ENCODE measurements around the gene NEK1.
"Not testable (repeated sequence)": the region's sequence is repeated elsewhere in the genome, so short reads cannot be mapped to it uniquely, and the experiment has no call there.

- not testable (repeated sequence) for TF ChIP-seq CTCF (IDR thresholded peaks at IDR 0.05; ENCODE audit: insufficient read depth, low read depth, low read length); EZH2 (IDR thresholded peaks at IDR 0.05; ENCODE audit: insufficient read depth, low read length)
Observed at GRCh38 chr4:169499907-169500306, 112.5 kb downstream of the NEK1 start.

Measured in astrocyte (in vitro differentiated cells and primary cell).